ENCODE data around the gene HDAC9.

- TF ChIP-seq POLR2A (IDR thresholded peaks at IDR 0.05) (no peak), CTCF (IDR thresholded peaks at IDR 0.05) (no peak)
These were observed 189.4 kb downstream of the HDAC9 start for GRCh38 chr7:18684916-18685315.
